Fibroblast of skin of left biceps (primary cell): ENCODE measurements around the gene LIME1.

Experiments
- DNase-seq, 2 experiments: peaks; one replicate each; pipeline ENCODE4 v3.0.0-alpha.2; 2013; ENCODE audit warnings: low read depth in 2 of 2

The LIME1 gene

DNA sequence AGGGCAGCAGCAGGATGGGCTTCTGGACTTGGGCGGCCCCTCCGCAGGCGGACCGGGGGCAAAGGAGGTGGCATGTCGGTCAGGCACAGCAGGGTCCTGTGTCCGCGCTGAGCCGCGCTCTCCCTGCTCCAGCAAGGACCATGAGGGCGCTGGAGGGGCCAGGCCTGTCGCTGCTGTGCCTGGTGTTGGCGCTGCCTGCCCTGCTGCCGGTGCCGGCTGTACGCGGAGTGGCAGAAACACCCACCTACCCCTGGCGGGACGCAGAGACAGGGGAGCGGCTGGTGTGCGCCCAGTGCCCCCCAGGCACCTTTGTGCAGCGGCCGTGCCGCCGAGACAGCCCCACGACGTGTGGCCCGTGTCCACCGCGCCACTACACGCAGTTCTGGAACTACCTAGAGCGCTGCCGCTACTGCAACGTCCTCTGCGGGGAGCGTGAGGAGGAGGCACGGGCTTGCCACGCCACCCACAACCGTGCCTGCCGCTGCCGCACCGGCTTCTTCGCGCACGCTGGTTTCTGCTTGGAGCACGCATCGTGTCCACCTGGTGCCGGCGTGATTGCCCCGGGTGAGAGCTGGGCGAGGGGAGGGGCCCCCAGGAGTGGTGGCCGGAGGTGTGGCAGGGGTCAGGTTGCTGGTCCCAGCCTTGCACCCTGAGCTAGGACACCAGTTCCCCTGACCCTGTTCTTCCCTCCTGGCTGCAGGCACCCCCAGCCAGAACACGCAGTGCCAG lies 39.7 kb upstream of the LIME1 start, which contains the start of gene TNFRSF6B:
TNFRSF6B (plus strand) TSS at position 25 of the 729 bp plus-strand sequence; CDS start at position 141, 116 bp downstream.
- no peak for DNase-seq

DNA sequence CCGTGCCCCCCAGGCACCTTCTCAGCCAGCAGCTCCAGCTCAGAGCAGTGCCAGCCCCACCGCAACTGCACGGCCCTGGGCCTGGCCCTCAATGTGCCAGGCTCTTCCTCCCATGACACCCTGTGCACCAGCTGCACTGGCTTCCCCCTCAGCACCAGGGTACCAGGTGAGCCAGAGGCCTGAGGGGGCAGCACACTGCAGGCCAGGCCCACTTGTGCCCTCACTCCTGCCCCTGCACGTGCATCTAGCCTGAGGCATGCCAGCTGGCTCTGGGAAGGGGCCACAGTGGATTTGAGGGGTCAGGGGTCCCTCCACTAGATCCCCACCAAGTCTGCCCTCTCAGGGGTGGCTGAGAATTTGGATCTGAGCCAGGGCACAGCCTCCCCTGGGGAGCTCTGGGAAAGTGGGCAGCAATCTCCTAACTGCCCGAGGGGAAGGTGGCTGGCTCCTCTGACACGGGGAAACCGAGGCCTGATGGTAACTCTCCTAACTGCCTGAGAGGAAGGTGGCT lies 39.1 kb upstream of the LIME1 start:
- no peak for DNase-seq

DNA sequence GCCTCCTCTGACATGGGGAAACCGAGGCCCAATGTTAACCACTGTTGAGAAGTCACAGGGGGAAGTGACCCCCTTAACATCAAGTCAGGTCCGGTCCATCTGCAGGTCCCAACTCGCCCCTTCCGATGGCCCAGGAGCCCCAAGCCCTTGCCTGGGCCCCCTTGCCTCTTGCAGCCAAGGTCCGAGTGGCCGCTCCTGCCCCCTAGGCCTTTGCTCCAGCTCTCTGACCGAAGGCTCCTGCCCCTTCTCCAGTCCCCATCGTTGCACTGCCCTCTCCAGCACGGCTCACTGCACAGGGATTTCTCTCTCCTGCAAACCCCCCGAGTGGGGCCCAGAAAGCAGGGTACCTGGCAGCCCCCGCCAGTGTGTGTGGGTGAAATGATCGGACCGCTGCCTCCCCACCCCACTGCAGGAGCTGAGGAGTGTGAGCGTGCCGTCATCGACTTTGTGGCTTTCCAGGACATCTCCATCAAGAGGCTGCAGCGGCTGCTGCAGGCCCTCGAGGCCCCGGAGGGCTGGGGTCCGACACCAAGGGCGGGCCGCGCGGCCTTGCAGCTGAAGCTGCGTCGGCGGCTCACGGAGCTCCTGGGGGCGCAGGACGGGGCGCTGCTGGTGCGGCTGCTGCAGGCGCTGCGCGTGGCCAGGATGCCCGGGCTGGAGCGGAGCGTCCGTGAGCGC lies 38.5 kb upstream of the LIME1 start:
- no peak for DNase-seq

DNA sequence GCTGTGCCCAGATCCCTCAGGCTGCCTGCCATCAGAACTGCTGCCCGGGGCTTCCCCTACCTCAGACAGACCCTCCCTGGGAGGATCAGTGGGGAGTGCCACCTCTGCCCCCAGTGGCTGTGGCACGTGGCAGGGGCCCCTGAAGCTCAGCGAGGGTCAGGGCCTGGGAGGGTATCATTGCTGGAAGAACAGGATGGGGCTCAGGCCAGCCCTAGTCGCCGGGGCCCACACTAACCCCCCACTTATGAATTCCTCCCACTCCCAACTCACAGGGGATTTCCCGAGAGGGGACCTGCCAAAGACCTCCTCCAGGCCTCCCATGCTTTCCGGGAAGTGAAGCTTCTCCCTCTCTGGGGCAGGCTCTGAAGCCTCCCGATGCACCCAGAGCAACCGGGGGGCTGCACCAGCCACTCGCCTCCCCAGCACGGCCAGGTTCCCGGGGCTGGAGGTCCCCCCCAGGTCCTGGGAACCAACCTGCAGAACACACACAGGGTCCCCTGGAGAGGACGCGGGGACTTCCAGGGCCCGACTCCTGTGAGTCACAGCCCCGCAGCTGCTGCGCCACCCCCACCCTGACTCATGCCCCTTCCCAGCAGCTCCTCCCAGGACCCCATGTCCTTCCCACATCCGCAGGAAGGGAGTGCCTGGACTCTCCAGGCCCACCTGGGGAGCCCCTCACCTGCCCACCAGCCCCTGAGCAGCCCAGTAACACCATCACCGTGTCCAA lies 37.6 kb upstream of the LIME1 start:
- peak; percentile 40 to 55 for DNase-seq

- no peak for DNase-seq
Measured at GRCh38 chr20:63699466-63700198, 36.8 kb upstream of the LIME1 start.

GRCh38 chr20:63700199-63701050 lies 36.0 kb upstream of the LIME1 start:
- no peak for DNase-seq

- DNase-seq = no peak
Measured at GRCh38 chr20:63701051-63701328, 35.5 kb upstream of the LIME1 start.

DNA sequence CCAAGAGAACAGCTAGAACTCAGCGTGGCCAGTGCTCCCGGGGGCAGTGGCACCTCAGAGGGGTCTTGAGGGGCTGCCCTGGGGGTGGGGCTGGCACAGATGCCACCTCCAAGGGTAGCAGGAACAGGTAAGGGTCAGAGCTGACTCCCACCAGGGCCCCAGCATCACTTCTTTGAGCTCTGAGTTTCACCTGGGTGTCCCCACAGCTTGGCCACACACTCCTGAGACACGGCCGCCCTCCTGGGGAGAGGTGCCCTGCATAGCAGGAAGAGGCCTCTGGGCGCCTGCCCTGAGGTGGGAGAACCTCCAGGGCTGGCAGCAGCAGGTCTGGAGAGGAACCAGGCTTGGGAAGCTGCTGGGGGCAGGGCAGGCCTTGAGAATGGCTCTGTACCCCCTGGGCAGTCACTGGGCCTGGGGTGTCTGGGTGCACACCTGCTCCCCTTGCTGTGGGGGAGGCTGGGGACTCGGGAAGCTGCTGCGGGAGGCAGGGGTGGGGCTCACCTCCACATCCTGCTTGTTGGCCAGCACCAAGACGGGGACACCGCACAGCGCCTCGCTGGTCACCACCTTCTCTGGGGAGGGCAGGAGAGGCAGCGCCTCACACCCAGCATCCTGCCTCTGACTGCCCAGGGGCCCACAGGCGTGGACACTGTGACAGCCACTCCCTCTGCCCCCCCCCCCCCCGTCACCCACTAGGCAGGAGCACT lies 35.0 kb upstream of the LIME1 start:
- DNase-seq = no peak

DNA sequence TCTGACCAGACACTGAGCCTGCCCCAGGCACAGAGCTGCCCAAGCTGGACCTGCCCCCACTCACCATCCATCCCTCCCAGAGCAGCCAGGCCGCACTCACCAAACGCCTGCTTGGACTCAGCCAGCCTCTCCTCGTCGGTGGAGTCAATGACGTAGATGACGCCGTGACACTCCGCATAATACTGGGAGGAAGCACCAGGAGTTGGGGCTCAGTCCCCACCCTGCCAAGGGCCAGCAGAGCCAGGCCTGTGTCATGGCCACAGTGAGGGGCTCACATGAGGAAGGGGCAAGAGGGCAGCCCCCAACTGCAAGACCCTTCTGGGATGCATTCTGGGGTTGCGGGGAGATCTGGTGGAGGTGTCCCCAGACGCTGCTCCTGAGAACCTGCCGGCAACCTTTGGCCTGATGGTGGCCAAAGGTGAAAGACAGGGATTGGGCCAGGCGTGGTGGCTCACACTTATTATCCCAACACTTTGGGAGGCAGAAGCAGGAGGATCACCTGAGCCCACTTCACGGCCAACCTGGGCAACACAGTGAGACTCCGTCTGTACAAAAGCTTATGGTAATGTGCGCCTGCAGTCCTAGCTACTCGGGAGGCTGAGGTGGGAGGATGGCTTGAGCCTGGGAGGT lies 34.3 kb upstream of the LIME1 start:
- DNase-seq = no peak

GRCh38 chr20:63702751-63703470 lies 33.6 kb upstream of the LIME1 start:
- DNase-seq = no peak

DNA sequence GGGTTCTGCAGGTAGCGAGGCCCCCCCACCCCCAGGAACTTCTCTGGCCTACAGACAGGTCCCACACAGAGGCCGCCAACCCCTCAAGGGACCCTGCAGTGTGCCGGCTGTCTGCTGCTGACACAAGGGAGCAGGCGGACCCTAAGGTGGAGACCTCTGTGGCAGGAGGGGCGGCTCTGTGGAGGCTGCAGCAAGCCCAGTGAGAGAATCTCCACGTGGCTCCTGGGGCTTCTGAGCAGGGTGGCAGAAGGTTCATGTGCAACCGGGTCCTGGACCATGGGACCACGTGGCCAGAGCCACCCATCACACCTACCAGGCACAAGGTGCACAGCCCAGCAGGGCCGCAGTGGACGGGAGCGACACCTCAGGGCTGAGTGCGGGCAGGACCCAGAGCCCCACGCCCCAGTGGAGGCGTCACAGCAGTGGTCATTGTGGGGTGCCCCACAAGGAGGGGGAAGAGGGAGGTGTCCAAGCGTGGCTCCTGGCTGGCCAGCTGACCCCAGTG lies 32.9 kb upstream of the LIME1 start:
- DNase-seq = no peak

GRCh38 chr20:63703976-63704748 lies 32.3 kb upstream of the LIME1 start:
- no peak for DNase-seq

DNA sequence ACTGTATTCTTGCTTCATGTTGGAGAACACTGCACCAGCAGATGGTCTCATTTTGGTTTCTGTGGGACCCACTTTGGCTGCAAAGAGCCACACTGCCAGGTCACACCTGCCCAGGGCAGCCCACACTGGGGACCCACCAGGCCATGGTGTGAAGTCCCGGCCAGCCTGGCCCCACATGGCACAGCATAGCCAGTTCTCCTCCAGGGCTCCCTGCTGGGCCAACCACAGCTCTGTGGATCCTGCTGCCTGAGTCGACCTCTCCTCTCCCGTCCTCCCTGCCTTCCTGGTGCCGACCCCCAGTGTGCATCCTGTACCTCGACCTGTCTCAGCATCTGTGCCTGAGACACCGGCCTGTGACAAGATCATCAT lies 31.7 kb upstream of the LIME1 start:
- no peak for DNase-seq

GRCh38 chr20:63705232-63706026 lies 31.0 kb upstream of the LIME1 start:
- no peak for DNase-seq

DNA sequence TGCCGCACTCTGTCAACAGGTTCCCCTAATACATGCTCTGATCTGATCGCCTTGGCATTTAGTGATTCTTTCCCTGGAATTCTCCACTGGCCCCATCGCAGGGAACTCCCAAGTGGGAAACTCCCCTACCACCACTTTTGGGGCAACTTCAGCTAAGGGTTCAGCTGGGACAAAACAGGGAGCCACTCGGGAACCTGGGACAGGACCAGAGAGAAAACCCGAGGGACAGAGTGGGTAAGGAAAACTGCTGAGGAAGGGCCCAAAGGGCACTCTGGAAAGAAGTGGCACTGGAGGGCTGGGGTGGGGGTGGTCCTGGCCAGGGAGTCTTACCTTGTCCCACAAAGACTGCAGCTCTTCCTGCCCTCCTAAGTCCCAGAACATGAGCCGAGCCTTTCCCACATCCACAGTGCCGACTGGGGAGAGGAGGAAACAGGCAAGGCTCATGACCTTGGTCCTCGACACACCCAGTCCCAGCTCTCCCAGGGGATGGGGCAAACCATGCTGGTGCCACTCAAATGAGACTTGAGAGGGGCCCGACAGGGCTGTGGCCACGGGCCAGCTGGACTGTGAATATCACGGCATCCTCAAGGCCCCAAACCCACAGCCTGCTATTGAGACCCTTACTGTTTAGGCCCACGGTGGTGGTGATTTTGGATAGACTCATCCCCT lies 30.3 kb upstream of the LIME1 start:
- DNase-seq = no peak

GRCh38 chr20:63706852-63707557 lies 29.5 kb upstream of the LIME1 start:
- DNase-seq = no peak
